AG04450 (cell line): ENCODE measurements around the gene EGLN3. TPM values are rescaled to one million over a fixed set of nuclear protein-coding genes. Genes with fewer than 3 reads are reported as not detected.

Experiments used
- CTCF ChIA-PET: fragments of 300-600, 350-600 bp; formaldehyde crosslinking; extraction: SDS; loops from one replicate; lab custom pipeline; 2022; ENCODE audit warnings: antibody characterized with exemption, inconsistent platforms; lab: Charles Lee
- POLR2A ChIA-PET: fragments of 350-600 bp; formaldehyde crosslinking; extraction: SDS; loops from one replicate; lab custom pipeline; 2021; ENCODE audit warnings: antibody characterized with exemption, inconsistent platforms; lab: Yijun Ruan, JAX
- DNase-seq: peaks from one replicate; pipeline ENCODE4 v3.0.0-alpha.2; 2011; ENCODE audit warnings: low read depth, low spot score
- H3K27ac ChIP-seq: one replicate; pipeline ENCODE4 v1.5.1; 2012; ENCODE audit warnings: low read depth, low read length, control low read depth
- H3K27me3 ChIP-seq: one replicate; pipeline ENCODE4 v1.6.0; 2012; ENCODE audit warnings: low read length; ENCODE audit not compliant: control insufficient read depth, insufficient read depth
- H3K4me3 ChIP-seq: 2 replicates; pipeline ENCODE4 v1.5.1; 2011; ENCODE audit warnings: mild to moderate bottlenecking, low read depth, low read length, control low read depth
- H3K9me3 ChIP-seq: 2 replicates; pipeline ENCODE4 v1.5.1; 2012; ENCODE audit warnings: low read length; ENCODE audit not compliant: control insufficient read depth, insufficient read depth
- polyA plus RNA-seq: library from polyadenylated mRNA; depleted of rRNA; stranded (reverse); fragments of >200 nt; gene quantifications from 2 replicates; pipeline ENCODE4 v1.2.3, GENCODE V29; 2011
- TF ChIP-seq, protein P1 (sequence below): IDR thresholded peaks from 2 replicates; pipeline ENCODE4 v1.5.1; 2011; ENCODE audit warnings: low read depth, low read length, control low read depth, inconsistent platforms

The EGLN3 gene
- polyA plus RNA-seq, 1 experiment, result 0.04 TPM

DNA sequence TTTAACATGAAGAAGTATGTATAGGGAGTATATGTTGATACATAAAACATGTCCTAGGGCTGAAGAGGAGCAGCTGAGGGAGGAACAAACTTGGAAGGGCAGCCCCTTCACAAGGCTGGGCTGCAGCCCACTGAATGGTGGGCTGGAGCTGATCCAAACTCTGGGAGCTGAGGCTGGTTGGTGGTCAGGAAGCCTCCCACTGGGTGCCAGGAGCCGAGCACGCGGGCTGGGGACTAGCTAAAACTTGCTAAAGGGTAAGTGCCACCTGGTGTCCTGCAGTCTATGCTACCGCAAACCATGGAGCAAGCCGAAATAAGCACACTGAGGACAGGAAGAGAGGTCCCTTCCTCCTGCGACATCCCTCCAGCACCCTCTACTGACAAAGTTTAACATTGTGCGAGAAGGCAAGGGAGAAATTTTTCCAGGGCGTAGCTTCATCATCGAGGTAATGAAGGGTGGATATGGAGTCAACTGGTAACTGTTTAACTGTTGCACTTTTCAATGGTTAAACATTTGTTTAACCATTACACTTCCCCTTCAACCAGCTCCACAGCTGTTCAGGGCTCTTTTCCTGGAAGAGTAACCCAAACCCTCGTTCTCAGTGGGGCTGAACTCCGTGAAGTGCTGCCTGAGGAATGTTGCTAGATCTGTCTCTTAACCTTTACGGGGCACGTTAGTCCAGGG, 42.2 kb downstream of the EGLN3 start:
- no peaks in the 10 kb centered on the region for H3K9me3 ChIP-seq
- TF ChIP-seq, protein P1, sequence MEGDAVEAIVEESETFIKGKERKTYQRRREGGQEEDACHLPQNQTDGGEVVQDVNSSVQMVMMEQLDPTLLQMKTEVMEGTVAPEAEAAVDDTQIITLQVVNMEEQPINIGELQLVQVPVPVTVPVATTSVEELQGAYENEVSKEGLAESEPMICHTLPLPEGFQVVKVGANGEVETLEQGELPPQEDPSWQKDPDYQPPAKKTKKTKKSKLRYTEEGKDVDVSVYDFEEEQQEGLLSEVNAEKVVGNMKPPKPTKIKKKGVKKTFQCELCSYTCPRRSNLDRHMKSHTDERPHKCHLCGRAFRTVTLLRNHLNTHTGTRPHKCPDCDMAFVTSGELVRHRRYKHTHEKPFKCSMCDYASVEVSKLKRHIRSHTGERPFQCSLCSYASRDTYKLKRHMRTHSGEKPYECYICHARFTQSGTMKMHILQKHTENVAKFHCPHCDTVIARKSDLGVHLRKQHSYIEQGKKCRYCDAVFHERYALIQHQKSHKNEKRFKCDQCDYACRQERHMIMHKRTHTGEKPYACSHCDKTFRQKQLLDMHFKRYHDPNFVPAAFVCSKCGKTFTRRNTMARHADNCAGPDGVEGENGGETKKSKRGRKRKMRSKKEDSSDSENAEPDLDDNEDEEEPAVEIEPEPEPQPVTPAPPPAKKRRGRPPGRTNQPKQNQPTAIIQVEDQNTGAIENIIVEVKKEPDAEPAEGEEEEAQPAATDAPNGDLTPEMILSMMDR, result no peak
- no peak overlapping the region for H3K27ac ChIP-seq
- DNase-seq, result no peak
- H3K27me3 ChIP-seq, result no peaks in the 10 kb centered on the region
- POLR2A ChIA-PET, result no interaction called here
- H3K4me3 ChIP-seq, result no peak overlapping the region
- CTCF ChIA-PET, result interaction anchor here (0.5 kb wide), 1 partner anchor 33 kb away, joined by 3 read pairs; no protein-coding TSS in a partner anchor

DNA sequence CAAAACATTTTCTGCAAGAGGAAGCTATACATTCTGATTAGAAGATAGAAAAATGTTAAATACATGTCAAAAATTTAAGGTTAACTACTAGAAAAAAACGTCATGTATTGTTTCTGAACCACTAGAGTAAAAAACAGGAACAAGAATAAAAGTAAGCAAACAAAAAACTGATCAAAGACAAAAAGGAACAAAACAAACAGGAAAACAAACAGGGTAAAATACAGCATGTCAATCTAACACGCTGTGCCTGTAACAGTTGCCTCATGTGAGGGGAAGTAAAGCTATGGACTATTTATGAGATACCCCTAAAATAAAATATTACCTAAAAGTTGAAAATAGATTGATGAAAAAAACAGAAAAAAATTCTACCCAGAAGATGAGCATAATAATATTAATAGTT, 43.9 kb downstream of the EGLN3 start:
- ChIA-PET CTCF (interaction anchor here (1.0 kb wide), 1 partner anchor 67 kb away, joined by 3 read pairs; no protein-coding TSS in a partner anchor), POLR2A (no interaction called here)
- TF ChIP-seq, protein P1, result no peak
- Histone ChIP-seq H3K27me3 (no peaks in the 10 kb centered on the region), H3K27ac (no peak overlapping the region), H3K9me3 (no peaks in the 10 kb centered on the region; the same call in 1 of the 2 replicates), H3K4me3 (no peak overlapping the region)
- no peak for DNase-seq

DNA sequence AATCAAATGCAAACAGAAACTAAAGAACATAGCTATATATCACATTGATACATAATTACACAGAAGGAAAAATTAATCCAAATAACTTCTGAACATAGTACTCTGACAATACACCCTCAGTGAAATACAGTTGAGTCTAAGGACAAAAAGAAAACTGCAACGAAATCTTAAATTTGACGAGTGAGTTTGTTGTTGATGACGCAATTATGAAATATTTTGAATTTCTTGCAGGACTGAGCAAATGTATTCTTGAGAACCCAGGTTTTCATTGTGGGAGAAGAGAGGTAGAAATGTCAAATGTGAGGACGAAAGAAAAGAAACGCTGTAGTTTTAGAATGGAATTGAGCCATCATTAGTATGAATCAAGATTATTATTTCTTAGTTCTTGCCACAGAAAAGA, 46.3 kb downstream of the EGLN3 start:
- no peaks in the 10 kb centered on the region; the same call in 1 of the 2 replicates for H3K9me3 ChIP-seq
- no peak for DNase-seq
- H3K27ac ChIP-seq, result no peak overlapping the region
- POLR2A ChIA-PET, result no interaction called here
- CTCF ChIA-PET, result no interaction called here
- H3K27me3 ChIP-seq, result no peaks in the 10 kb centered on the region
- TF ChIP-seq, protein P1, result no peak
- no peak overlapping the region for H3K4me3 ChIP-seq

DNA sequence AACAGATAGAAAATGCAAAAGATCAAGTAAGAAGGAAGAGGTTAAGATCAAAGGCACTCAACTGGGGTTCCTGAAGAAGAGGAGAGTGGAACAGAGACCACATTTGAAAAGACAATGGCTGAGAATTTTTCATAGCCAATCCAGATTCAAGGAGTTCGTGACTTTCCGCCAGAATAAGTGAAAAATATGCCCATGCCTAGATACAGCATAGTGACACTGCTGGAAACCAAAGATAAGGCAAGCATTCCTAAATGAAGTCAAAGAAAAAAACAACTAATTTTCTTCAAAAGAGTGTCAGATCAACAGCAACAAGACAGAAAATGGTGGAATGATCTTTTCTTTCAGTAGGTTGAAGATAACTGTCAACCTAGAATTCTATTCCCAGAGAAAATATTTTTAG, 47.5 kb downstream of the EGLN3 start:
- ChIA-PET POLR2A (no interaction called here), CTCF (no interaction called here)
- Histone ChIP-seq H3K9me3 (no peaks in the 10 kb centered on the region; the same call in 1 of the 2 replicates), H3K27me3 (no peaks in the 10 kb centered on the region), H3K27ac (no peak overlapping the region), H3K4me3 (no peak overlapping the region)
- DNase-seq, result no peak
- TF ChIP-seq, protein P1, result no peak

DNA sequence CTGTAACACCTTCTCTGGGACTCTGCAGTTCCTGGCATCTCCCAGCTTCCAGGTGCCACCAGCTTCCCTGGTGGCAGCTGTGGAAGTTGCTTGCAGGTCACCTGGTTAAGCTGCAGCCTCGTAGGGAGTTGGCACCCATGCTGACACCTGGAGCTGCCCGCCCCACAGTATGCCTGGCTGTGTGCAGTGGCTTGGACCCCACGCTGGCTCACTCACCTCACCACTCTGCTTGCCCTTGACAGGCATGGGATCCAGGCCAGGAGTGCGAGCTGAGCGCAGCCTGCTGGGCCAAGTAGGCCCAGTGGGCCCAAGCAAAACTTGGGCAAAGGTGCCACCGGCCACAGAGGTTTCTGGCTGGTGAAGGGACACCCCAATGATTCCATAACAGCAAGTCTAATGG, 48.5 kb downstream of the EGLN3 start:
- CTCF ChIA-PET, result no interaction called here
- Histone ChIP-seq H3K4me3 (no peak overlapping the region), H3K9me3 (no peaks in the 10 kb centered on the region; the same call in 1 of the 2 replicates), H3K27me3 (no peaks in the 10 kb centered on the region), H3K27ac (no peak overlapping the region)
- no peak for DNase-seq
- TF ChIP-seq, protein P1, result no peak
- POLR2A ChIA-PET, result no interaction called here
